SW480 (cell line): Measurements from ENCODE around the gene CENPB.
A peak's percentile ranks its signal among the peaks of the same experiment; 100 is the strongest.
"Not testable (repeated sequence)": the region's sequence is repeated elsewhere in the genome, so short reads cannot be mapped to it uniquely, and the experiment has no call there.

ENCODE experiments used
- DNase-seq: peaks from one replicate; pipeline ENCODE4 v3.0.0-alpha.2; 2016; ENCODE audit warnings: low spot score

The CENPB gene, protein sequence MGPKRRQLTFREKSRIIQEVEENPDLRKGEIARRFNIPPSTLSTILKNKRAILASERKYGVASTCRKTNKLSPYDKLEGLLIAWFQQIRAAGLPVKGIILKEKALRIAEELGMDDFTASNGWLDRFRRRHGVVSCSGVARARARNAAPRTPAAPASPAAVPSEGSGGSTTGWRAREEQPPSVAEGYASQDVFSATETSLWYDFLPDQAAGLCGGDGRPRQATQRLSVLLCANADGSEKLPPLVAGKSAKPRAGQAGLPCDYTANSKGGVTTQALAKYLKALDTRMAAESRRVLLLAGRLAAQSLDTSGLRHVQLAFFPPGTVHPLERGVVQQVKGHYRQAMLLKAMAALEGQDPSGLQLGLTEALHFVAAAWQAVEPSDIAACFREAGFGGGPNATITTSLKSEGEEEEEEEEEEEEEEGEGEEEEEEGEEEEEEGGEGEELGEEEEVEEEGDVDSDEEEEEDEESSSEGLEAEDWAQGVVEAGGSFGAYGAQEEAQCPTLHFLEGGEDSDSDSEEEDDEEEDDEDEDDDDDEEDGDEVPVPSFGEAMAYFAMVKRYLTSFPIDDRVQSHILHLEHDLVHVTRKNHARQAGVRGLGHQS

GRCh38 chr20:3786665-3787323, at the start of gene CENPB:
Gene CENPB (minus strand): TSS chr20:3786740. CDS start chr20:3786483, 257 bp downstream.
- DNase-seq, result peak; percentile 84

GRCh38 chr20:3836132-3836531, 49.6 kb upstream of the CENPB start:
- no peak for DNase-seq

- not testable (repeated sequence) for DNase-seq
Measured at GRCh38 chr20:3829891-3830290, 43.4 kb upstream of the CENPB start.

- DNase-seq, result no peak
Measured at GRCh38 chr20:3828798-3829197, 42.3 kb upstream of the CENPB start.

DNA sequence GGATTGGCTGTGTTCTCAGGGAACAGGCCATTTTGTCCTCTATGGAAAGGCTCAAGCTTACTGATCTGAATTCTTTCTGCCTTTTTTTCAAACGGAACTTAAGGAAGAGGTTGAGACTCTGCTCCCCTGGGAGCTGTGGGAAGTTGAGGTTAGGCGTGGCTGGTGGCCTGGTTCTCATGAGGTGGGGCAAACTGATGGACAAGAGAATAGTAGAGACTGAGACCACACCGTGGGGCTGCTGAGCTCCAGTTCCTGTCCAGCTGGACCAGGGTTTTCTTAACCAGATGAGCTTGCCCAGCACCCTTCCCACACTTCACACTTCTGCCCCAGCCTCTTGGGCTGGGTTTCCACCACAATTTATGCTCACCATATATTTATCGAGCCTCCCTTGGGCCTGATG, 39.9 kb upstream of the CENPB start:
- no peak for DNase-seq

DNA sequence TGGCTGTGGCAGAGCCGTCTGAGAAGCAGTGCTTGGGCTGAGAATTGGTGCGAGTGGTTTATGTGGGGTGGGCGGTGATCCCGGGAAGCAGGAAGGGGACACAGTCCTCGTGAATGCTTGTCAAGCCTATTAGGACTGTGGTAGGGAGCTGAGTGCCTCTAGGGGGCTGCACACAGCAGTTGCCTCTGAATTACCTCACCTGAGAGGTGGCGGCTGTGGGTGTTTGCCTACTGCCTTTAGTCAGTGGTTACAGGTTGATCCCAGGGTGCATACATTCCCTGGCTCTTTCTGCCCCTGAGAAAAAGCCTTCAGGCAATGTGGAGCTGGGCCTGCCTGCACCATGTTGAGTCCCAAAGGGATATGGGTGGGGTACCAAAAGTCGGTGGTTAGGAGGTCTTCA, 39.0 kb upstream of the CENPB start:
- DNase-seq, result no peak

DNA sequence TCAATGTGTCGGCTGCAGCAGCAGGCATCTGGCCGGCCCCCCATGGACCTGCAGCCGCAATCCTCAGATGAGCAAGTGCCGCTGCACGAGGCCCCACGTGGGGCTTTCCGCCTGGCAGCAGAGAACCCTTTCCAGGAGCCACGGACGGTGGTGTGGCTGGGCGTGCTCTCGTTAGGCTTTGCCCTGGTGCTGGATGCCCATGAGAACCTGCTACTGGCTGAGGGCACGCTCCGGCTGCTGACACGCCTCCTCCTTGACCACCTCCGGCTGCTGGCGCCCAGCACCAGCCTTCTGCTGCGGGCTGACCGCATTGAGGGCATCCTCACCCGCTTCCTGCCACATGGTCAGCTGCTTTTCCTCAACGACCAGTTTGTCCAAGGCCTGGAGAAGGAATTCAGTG, 37.3 kb upstream of the CENPB start:
- DNase-seq, result no peak

- no peak for DNase-seq
Measured at GRCh38 chr20:3821996-3822395, 35.5 kb upstream of the CENPB start.

- DNase-seq, result no peak
Measured at GRCh38 chr20:3820901-3821727, 34.6 kb upstream of the CENPB start.

- peak; percentile 97 for DNase-seq
Measured at GRCh38 chr20:3820048-3820900, 33.7 kb upstream of the CENPB start, which contains the start of gene AP5S1. Gene AP5S1 (plus strand): TSS chr20:3820547. CDS start chr20:3822118, 1,571 bp downstream.

DNA sequence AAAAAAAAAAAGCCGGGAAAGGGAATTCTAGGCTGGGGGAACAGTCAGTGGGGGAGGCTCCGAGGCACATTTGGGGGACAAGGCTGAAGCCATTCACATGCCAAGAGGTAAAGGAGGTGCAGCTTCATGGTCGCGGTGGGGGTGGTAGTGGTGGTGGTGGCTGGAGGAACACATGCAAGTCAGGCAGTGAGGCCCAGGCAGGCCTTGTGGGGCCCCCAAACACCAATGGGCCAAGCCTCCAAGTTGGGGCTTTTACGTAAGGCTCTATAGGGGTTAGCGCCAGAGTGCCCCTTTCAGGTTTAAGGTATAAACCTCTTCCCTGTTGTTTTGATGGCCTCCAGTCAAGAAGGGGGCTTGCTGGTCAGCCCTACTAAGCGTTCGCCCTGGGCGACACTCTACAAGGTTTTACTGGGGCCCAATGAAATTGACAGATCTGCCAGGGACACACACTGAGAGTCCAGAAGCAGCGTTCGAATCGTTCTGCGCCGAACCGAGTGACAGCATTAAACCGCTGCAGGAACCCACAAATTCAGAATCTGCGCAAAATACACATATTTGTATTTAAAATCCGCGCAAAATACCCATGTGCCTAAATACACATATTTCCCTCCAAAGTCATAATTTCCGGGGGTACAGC, 33.0 kb upstream of the CENPB start:
- no peak for DNase-seq

- DNase-seq, result peak; percentile 88
Measured at GRCh38 chr20:3818155-3819151, 31.9 kb upstream of the CENPB start.

GRCh38 chr20:3815703-3816315, 29.3 kb upstream of the CENPB start:
- DNase-seq, result no peak

- no peak for DNase-seq
Measured at GRCh38 chr20:3814928-3815495, 28.5 kb upstream of the CENPB start.

- DNase-seq, result no peak
Measured at GRCh38 chr20:3813848-3814581, 27.5 kb upstream of the CENPB start.

- no peak for DNase-seq
Measured at GRCh38 chr20:3812975-3813847, 26.7 kb upstream of the CENPB start.

GRCh38 chr20:3812259-3812681, 25.7 kb upstream of the CENPB start:
- DNase-seq, result no peak
